ENCODE measurements around the gene VIT.

Gene VIT

GRCh38 chr2:36700311-36700710, 3.8 kb downstream of the VIT start:
- H3K27ac ChIP-seq (replicated peaks): peak overlapping the region; percentile 69
- no peaks in the 10 kb centered on the region for H3K27me3 ChIP-seq (ENCODE audit: insufficient read depth, poor library complexity, severe bottlenecking)
- TF ChIP-seq REST (IDR thresholded peaks at IDR 0.05; ENCODE audit: insufficient replicate concordance, low read depth) (no peak), GABPA (IDR thresholded peaks at IDR 0.05; ENCODE audit: low read depth) (no peak), CTCF (IDR thresholded peaks at IDR 0.05; ENCODE audit: insufficient read depth, low read length) (no peak), POLR2AphosphoS5 (IDR thresholded peaks at IDR 0.05; ENCODE audit: low read depth) (no peak), SPI1 (IDR thresholded peaks at IDR 0.05; ENCODE audit: borderline replicate concordance, low read depth) (no peak)
- no peak for DNase-seq (ENCODE audit: low read depth in 1 of 2, low spot score in 1 of 2)
- H3K4me3 ChIP-seq (replicated peaks; ENCODE audit: insufficient read depth, low read length): no peak overlapping the region

- peak overlapping the region; percentile 16 for H3K27ac ChIP-seq (replicated peaks)
- TF ChIP-seq SPI1 (IDR thresholded peaks at IDR 0.05; ENCODE audit: borderline replicate concordance, low read depth): no peak
- no peak for TF ChIP-seq POLR2AphosphoS5 (IDR thresholded peaks at IDR 0.05; ENCODE audit: low read depth)
- no peak for TF ChIP-seq GABPA (IDR thresholded peaks at IDR 0.05; ENCODE audit: low read depth)
- TF ChIP-seq REST (IDR thresholded peaks at IDR 0.05; ENCODE audit: insufficient replicate concordance, low read depth): no peak
- no peak for TF ChIP-seq CTCF (IDR thresholded peaks at IDR 0.05; ENCODE audit: insufficient read depth, low read length)
- no peak overlapping the region for H3K4me3 ChIP-seq (replicated peaks; ENCODE audit: insufficient read depth, low read length)
- no peaks in the 10 kb centered on the region for H3K27me3 ChIP-seq (ENCODE audit: insufficient read depth, poor library complexity, severe bottlenecking)
- DNase-seq (ENCODE audit: low read depth in 1 of 2, low spot score in 1 of 2): no peak
Measured at GRCh38 chr2:36701391-36701795, 4.9 kb downstream of the VIT start.

GRCh38 chr2:36701918-36702317, 5.4 kb downstream of the VIT start:
- DNase-seq (ENCODE audit: low read depth in 1 of 2, low spot score in 1 of 2): no peak

More at GRCh38 chr2:36701918-36702317, 5.4 kb downstream of the VIT start:
- Histone ChIP-seq H3K4me3 (replicated peaks; ENCODE audit: insufficient read depth, low read length) (no peak overlapping the region), H3K27me3 (ENCODE audit: insufficient read depth, poor library complexity, severe bottlenecking) (no peaks in the 10 kb centered on the region), H3K27ac (replicated peaks) (peak overlapping the region; percentile 16)
- TF ChIP-seq GABPA (IDR thresholded peaks at IDR 0.05; ENCODE audit: low read depth) (no peak), SPI1 (IDR thresholded peaks at IDR 0.05; ENCODE audit: borderline replicate concordance, low read depth) (no peak), POLR2AphosphoS5 (IDR thresholded peaks at IDR 0.05; ENCODE audit: low read depth) (no peak), REST (IDR thresholded peaks at IDR 0.05; ENCODE audit: insufficient replicate concordance, low read depth) (no peak), CTCF (IDR thresholded peaks at IDR 0.05; ENCODE audit: insufficient read depth, low read length) (no peak)

All from HL-60 (cell line).